NCI-H128 (cell line): ENCODE data around the gene RNF34.
A peak's percentile ranks its signal among the peaks of the same experiment; 100 is the strongest.

ENCODE experiments used
- DNase-seq: peaks from one replicate; lab custom pipeline; 2025; ENCODE audit not compliant: unreplicated experiment; lab: John Stamatoyannopoulos, UW

Gene RNF34

GRCh38 chr12:121465921-121466793 lies 66.2 kb downstream of the RNF34 start:
- no peak for DNase-seq

GRCh38 chr12:121466794-121467637 lies 67.1 kb downstream of the RNF34 start:
- peak; percentile 70 for DNase-seq

GRCh38 chr12:121467638-121468498 lies 68.0 kb downstream of the RNF34 start:
- DNase-seq = no peak

GRCh38 chr12:121468499-121468801 lies 68.5 kb downstream of the RNF34 start:
- no peak for DNase-seq

GRCh38 chr12:121470751-121471150 lies 70.8 kb downstream of the RNF34 start:
- DNase-seq = no peak

- no peak for DNase-seq
These were observed 72.4 kb downstream of the RNF34 start for GRCh38 chr12:121472150-121472905.
